Measurements from ENCODE around the gene GLI3. TPM values are rescaled to one million over a fixed set of nuclear protein-coding genes. Genes with fewer than 3 reads are reported as not detected.

The GLI3 gene
- polyA plus RNA-seq, 1 of the 3 experiments (the other 2 are of a cell fraction), result 0.08 TPM

- no peak for TF ChIP-seq CTCF (IDR thresholded peaks at IDR 0.05)
- no peak for TF ChIP-seq YY1 (IDR thresholded peaks at IDR 0.05; ENCODE audit: low read depth)
- no peak for TF ChIP-seq USF2 (IDR thresholded peaks at IDR 0.05; ENCODE audit: borderline replicate concordance, low read depth, low read length)
- TF ChIP-seq MAX (IDR thresholded peaks at IDR 0.05; ENCODE audit: low read depth), result no peak
These were observed 92.4 kb downstream of the GLI3 start (continued) for GRCh38 chr7:42144604-42145003.

- peaks cover 66% of the 10 kb centered on the region for H3K27me3 ChIP-seq (ENCODE audit: insufficient read depth)
- TF ChIP-seq NFIC (IDR thresholded peaks at IDR 0.05; ENCODE audit: borderline replicate concordance), result no peak
- WGBS (ENCODE audit: low lambda C conversion rate), result 8% methylated on average over 14 of the region's 14 CpGs
- no peaks in the 10 kb centered on the region for H3K4me1 ChIP-seq (ENCODE audit: control insufficient read depth in 1 of 2, insufficient read depth in 2 of 2, low read depth in 1 of 2, low read length in 1 of 2)
- H3K9me3 ChIP-seq, result no peaks in the 10 kb centered on the region
- H3K79me2 ChIP-seq (ENCODE audit: insufficient read depth), result no peaks in the 10 kb centered on the region
- DNase-seq, result no peak
- no peak overlapping the region for H3K4me3 ChIP-seq (ENCODE audit: low read depth in 2 of 2, low read length in 1 of 2)
- no peak overlapping the region for H3K27ac ChIP-seq (ENCODE audit: low read depth in 2 of 2, low read length in 1 of 2)
- CTCF ChIA-PET, result interaction anchor here (0.7 kb wide), 1 partner anchor 85 kb away, joined by 4 read pairs; no protein-coding TSS in a partner anchor
- no peaks in the 10 kb centered on the region for H3K36me3 ChIP-seq (replicated peaks in 1 of 2; ENCODE audit: control insufficient read depth in 1 of 2, insufficient read depth in 2 of 2, low read length in 1 of 2)
- no peak overlapping the region for H3K9ac ChIP-seq
- H3K9me2 ChIP-seq, result 0 out of 2 replicates have a peak, but pooled peaks cover 3% of the 10 kb centered on the region
- H3F3A ChIP-seq (replicated peaks; ENCODE audit: insufficient read depth), result no peaks in the 10 kb centered on the region
- no peaks in the 10 kb centered on the region for H4K20me1 ChIP-seq (ENCODE audit: insufficient read depth)
- H3K4me2 ChIP-seq, result no peak overlapping the region
- POLR2A ChIA-PET, result no interaction called here
- H2AFZ ChIP-seq (ENCODE audit: low read depth), result no peak overlapping the region
These were observed 93.1 kb downstream of the GLI3 start for GRCh38 chr7:42143711-42144600.

- no peak overlapping the region for H3K9ac ChIP-seq
- POLR2A ChIA-PET, result no interaction called here
- H3K9me3 ChIP-seq, result no peaks in the 10 kb centered on the region
- 0 out of 2 replicates have a peak, but pooled peaks cover 3% of the 10 kb centered on the region for H3K9me2 ChIP-seq
- no peaks in the 10 kb centered on the region for H4K20me1 ChIP-seq (ENCODE audit: insufficient read depth)
- no peaks in the 10 kb centered on the region for H3F3A ChIP-seq (replicated peaks; ENCODE audit: insufficient read depth)
- no peaks in the 10 kb centered on the region for H3K4me1 ChIP-seq (ENCODE audit: control insufficient read depth in 1 of 2, insufficient read depth in 2 of 2, low read depth in 1 of 2, low read length in 1 of 2)
- DNase-seq, result no peak
- no peak overlapping the region for H3K27ac ChIP-seq (ENCODE audit: low read depth in 2 of 2, low read length in 1 of 2)
- CTCF ChIA-PET, result no interaction called here
- H3K4me2 ChIP-seq, result no peak overlapping the region
- no peak overlapping the region for H2AFZ ChIP-seq (ENCODE audit: low read depth)
- no peak overlapping the region for H3K4me3 ChIP-seq (ENCODE audit: low read depth in 2 of 2, low read length in 1 of 2)
- 20% methylated on average over 4 of the region's 4 CpGs for WGBS (ENCODE audit: low lambda C conversion rate)
- no peaks in the 10 kb centered on the region for H3K79me2 ChIP-seq (ENCODE audit: insufficient read depth)
- H3K36me3 ChIP-seq (replicated peaks in 1 of 2; ENCODE audit: control insufficient read depth in 1 of 2, insufficient read depth in 2 of 2, low read length in 1 of 2), result no peaks in the 10 kb centered on the region
- peaks cover 58% of the 10 kb centered on the region for H3K27me3 ChIP-seq (ENCODE audit: insufficient read depth)
- TF ChIP-seq RAD21 (IDR thresholded peaks at IDR 0.05; ENCODE audit: low read length) (no peak), ZBTB33 (IDR thresholded peaks at IDR 0.05; ENCODE audit: borderline replicate concordance, low read depth) (no peak), TAF1 (IDR thresholded peaks at IDR 0.05; ENCODE audit: borderline replicate concordance, low read depth, low read length) (no peak), USF1 (IDR thresholded peaks at IDR 0.05; ENCODE audit: borderline replicate concordance, low read depth) (no peak), GATA2 (CRISPR knock-in tag; IDR thresholded peaks at IDR 0.05) (no peak), MEF2A (IDR thresholded peaks at IDR 0.05; ENCODE audit: borderline replicate concordance, low read depth) (no peak), RCOR1 (IDR thresholded peaks at IDR 0.05; ENCODE audit: low read length) (no peak), NFIC (IDR thresholded peaks at IDR 0.05; ENCODE audit: borderline replicate concordance) (no peak), IRF3 (IDR thresholded peaks at IDR 0.05; ENCODE audit: low read depth, low read length) (no peak), FOSL2 (IDR thresholded peaks at IDR 0.05; ENCODE audit: borderline replicate concordance, low read depth) (no peak), FOXM1 (IDR thresholded peaks at IDR 0.05; ENCODE audit: low read depth) (no peak), GABPA (IDR thresholded peaks at IDR 0.05; ENCODE audit: low read depth) (no peak), FOXJ3 (CRISPR knock-in tag; IDR thresholded peaks at IDR 0.05) (no peak), MXI1 (IDR thresholded peaks at IDR 0.05; ENCODE audit: low read depth, low read length) (no peak)
These were observed 94.9 kb downstream of the GLI3 start for GRCh38 chr7:42142089-42142488.

All from SK-N-SH (cell line).